Gastroesophageal sphincter (tissue), 3 donors: ENCODE measurements around the gene KAT7.

Experiments
- CTCF ChIP-seq, 4 experiments: fragments of 200-600 bp in 2 of 4; fragments of 450-650 bp in 2 of 4; sonication (generic) in 1 of 4; IDR thresholded peaks; one replicate each; pipeline ENCODE4 v1.5.1; 2017 to 2019; ENCODE audit warnings: antibody characterized with exemption in 4 of 4, mild to moderate bottlenecking in 2 of 4, moderate library complexity in 2 of 4
- POLR2A ChIP-seq, 2 donors: fragments of 450-650 bp; IDR thresholded peaks; one replicate each; pipeline ENCODE4 v1.6.1; 2017; ENCODE audit warnings: antibody characterized with exemption in 2 of 2, mild to moderate bottlenecking in 2 of 2, moderate library complexity in 1 of 2
- POLR2AphosphoS5 ChIP-seq: sonication (generic); formaldehyde crosslinking; IDR thresholded peaks from one replicate; pipeline ENCODE4 v1.6.1; 2017; ENCODE audit warnings: antibody characterized with exemption

- TF ChIP-seq CTCF (IDR thresholded peaks at IDR 0.05): no peak
- no peak for TF ChIP-seq POLR2AphosphoS5
- no peak for TF ChIP-seq POLR2A (IDR thresholded peaks at IDR 0.05)
Observed at GRCh38 chr17:49862781-49863331, 74.4 kb downstream of the KAT7 start.
